Measurements from ENCODE around the gene ADAM8. TPM values are rescaled to one million over a fixed set of nuclear protein-coding genes. Genes with fewer than 3 reads are reported as not detected.

Gene ADAM8
- total RNA-seq, 2 donors from 2014 or later = 3.4 to 4.6 TPM

DNA sequence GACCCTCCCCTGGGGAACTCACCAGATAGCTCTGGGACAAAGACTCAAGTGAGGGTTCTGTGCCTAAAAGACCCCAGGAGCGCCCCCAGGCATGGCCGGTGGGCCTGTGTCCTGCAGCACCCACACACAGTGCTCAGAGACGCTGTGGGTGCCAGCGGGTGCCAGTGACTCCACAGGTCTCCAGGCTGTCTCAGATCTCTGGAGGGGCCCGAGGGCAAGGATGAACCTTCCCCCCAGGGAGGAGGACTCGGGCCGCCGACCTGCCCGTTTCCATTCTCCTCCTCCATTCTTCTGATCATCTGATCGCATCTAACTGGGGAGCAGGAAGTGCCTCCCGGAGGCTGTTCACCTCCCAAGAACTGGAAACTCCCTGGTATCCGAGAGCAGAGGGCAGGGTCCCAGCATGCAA, 980 bp downstream of the ADAM8 start:
- intact Hi-C loops (cut with DNase I) = no loop called here
- no peaks in the 10 kb centered on the region for H3K27me3 ChIP-seq
- TF ChIP-seq, protein P1, sequence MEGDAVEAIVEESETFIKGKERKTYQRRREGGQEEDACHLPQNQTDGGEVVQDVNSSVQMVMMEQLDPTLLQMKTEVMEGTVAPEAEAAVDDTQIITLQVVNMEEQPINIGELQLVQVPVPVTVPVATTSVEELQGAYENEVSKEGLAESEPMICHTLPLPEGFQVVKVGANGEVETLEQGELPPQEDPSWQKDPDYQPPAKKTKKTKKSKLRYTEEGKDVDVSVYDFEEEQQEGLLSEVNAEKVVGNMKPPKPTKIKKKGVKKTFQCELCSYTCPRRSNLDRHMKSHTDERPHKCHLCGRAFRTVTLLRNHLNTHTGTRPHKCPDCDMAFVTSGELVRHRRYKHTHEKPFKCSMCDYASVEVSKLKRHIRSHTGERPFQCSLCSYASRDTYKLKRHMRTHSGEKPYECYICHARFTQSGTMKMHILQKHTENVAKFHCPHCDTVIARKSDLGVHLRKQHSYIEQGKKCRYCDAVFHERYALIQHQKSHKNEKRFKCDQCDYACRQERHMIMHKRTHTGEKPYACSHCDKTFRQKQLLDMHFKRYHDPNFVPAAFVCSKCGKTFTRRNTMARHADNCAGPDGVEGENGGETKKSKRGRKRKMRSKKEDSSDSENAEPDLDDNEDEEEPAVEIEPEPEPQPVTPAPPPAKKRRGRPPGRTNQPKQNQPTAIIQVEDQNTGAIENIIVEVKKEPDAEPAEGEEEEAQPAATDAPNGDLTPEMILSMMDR (IDR thresholded peaks at IDR 0.05) = no peak
- TF ChIP-seq POLR2A (IDR thresholded peaks at IDR 0.05) = no peak
- WGBS, 2 donors = 52 to 71% methylated on average over 12 of the region's 12 CpGs
- peaks cover 0 to 3% of the 10 kb centered on the region in 2 donors for H3K36me3 ChIP-seq (replicated peaks in 1 of 2; ENCODE audit: insufficient read depth in 1 of 2, low read depth in 2 of 2)
- H3K9me3 ChIP-seq = no peaks in the 10 kb centered on the region
- no peak overlapping the region for H3K4me3 ChIP-seq
- no peak for ATAC-seq
- H3K27ac ChIP-seq = no peak overlapping the region
- DNase-seq = no peak
- peaks cover 38% of the 10 kb centered on the region for H3K4me1 ChIP-seq

DNA sequence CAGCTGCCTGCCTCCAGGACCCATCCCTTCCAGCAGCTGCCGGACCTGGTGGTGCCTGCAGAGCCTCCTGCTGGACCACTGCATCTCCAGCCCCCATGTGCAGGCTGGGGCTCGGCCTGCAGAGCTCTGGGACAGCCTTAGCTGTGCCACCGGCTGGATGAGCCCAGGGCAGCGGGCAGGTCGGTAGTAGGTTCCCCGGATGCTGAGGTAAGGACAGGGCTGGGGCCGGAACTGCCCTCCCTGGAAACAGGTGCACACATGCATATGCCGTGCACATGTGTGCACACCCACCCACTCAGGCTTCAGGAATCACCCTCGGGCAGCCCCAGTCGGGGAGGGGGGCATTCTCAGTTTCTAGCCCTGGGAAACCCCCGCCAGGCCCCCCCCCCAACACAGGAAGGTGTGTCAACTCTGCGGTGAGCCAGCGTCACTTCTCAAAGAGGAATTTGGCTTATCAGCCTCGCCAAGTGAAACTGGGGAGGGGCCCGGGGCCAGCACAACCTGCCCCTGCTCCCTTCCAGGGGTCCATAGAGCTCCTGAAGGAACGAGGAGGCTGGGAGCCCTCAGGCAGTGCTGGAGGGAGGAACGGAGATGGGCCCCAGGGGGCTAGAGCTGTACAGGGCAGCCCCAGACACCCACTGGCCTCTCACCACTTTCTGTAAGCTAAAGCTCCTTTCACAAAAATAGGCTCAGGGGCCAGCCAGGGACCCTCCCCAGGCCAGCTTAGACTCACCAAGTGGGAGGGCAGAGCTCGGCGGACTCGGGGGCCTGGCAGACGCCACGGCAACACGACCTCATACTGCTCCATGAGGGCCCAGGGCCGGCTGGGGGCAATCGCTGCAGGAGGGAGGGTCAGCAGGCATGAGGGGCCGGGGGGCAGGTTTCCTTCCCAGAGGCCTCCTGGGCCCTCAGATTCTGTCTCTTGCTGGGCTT, 1.7 kb downstream of the ADAM8 start:
- no peak for TF ChIP-seq POLR2A (IDR thresholded peaks at IDR 0.05)
- TF ChIP-seq, protein P1 (IDR thresholded peaks at IDR 0.05) = no peak
- Histone ChIP-seq H3K4me1 (peaks cover 38% of the 10 kb centered on the region), H3K4me3 (no peak overlapping the region), H3K36me3 (replicated peaks in 1 of 2; ENCODE audit: insufficient read depth in 1 of 2, low read depth in 2 of 2) (peaks cover 0 to 3% of the 10 kb centered on the region in 2 donors), H3K27me3 (no peaks in the 10 kb centered on the region), H3K27ac (no peak overlapping the region), H3K9me3 (no peaks in the 10 kb centered on the region)
- DNase-seq = no peak
- WGBS, 2 donors = 57 to 76% methylated on average over 4 to 26 of the region's 26 CpGs
- no peak for ATAC-seq
- intact Hi-C loops (cut with DNase I) = no loop called here

DNA sequence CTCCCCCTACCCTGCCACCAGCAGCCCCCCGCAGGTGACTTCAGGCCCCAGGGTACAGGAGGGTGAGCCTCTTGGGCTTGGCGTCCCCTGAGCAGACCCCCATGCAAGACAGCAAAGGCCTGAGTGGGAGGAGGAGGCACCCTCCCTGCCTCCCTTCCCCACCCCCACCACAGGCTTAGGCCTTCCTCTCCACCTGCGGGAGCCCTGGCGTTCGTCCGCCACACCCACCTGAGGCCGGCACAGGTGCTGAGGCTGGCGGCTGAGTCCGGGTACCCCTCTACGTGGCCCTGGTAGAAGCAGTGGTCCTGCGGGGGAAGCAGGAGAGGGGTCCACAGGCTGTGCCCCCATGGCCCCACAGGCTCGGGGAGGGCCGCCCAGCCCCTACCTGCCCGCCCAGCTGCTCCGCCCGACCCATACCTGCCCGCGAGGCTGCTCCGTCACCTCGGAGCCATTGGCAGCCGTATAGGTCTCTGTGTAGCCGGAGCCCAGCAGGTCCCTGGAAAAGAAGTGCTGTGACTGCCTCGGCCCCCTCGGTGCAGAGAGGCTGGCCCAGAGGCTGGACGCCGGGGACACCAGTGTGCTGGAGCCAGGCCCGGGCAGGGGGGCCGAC, 3.0 kb downstream of the ADAM8 start:
- 89 to 100% methylated on average over 1 to 22 of the region's 28 CpGs for WGBS, 2 donors
- peaks cover 27% of the 10 kb centered on the region for H3K4me1 ChIP-seq
- no peak overlapping the region for H3K4me3 ChIP-seq
- ATAC-seq (no peak), DNase-seq (no peak)
- H3K36me3 ChIP-seq (replicated peaks in 1 of 2; ENCODE audit: insufficient read depth in 1 of 2, low read depth in 2 of 2) = peaks cover 0 to 3% of the 10 kb centered on the region in 2 donors
- no peaks in the 10 kb centered on the region for H3K9me3 ChIP-seq
- H3K27me3 ChIP-seq = no peaks in the 10 kb centered on the region
- H3K27ac ChIP-seq = no peak overlapping the region
- intact Hi-C loops (cut with DNase I) = no loop called here
- TF ChIP-seq POLR2A (IDR thresholded peaks at IDR 0.05) = no peak
- TF ChIP-seq, protein P1 (IDR thresholded peaks at IDR 0.05) = no peak

DNA sequence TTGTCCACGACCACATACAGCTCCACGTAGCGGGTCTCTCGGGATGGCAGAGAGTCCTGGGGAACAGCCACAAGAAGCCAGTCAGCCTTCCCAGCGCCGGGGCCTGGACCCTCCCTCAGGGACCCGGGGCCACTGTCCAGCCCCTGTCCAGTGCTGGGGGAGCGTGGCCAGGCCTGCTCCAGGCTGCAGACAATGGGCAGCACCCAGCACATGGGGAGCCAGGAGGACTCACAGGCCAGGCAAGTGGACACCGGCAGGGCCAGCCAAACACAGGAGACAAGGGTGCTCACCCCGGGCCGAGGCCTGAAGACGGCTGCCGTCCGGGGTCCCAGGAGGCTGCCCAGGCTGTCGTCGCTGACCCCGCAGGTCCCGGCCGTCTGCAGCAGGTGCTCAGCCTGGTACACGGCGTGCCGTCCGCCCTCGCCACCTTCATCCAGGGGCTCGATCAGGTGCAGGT, 3.7 kb downstream of the ADAM8 start:
- Histone ChIP-seq H3K36me3 (replicated peaks in 1 of 2; ENCODE audit: insufficient read depth in 1 of 2, low read depth in 2 of 2) (peaks cover 0 to 3% of the 10 kb centered on the region in 2 donors), H3K4me3 (no peak overlapping the region)
- WGBS, 2 donors = 90 to 93% methylated on average over 7 to 20 of the region's 25 CpGs

More for the DNA sequence above, 3.7 kb downstream of the ADAM8 start:
- no peak for TF ChIP-seq POLR2A (IDR thresholded peaks at IDR 0.05)
- TF ChIP-seq, protein P1 (IDR thresholded peaks at IDR 0.05) = no peak
- intact Hi-C loops (cut with DNase I) = no loop called here
- Histone ChIP-seq H3K27ac (no peak overlapping the region), H3K27me3 (no peaks in the 10 kb centered on the region), H3K9me3 (no peaks in the 10 kb centered on the region), H3K4me1 (peaks cover 20% of the 10 kb centered on the region)
- no peak for ATAC-seq
- DNase-seq = no peak

All from body of pancreas (tissue), 4 donors.